ENCODE measurements around the gene JMJD1C.
A peak's percentile ranks its signal among the peaks of the same experiment; 100 is the strongest.
"Not testable (repeated sequence)": the region's sequence is repeated elsewhere in the genome, so short reads cannot be mapped to it uniquely, and the experiment has no call there.

Gene JMJD1C

DNA sequence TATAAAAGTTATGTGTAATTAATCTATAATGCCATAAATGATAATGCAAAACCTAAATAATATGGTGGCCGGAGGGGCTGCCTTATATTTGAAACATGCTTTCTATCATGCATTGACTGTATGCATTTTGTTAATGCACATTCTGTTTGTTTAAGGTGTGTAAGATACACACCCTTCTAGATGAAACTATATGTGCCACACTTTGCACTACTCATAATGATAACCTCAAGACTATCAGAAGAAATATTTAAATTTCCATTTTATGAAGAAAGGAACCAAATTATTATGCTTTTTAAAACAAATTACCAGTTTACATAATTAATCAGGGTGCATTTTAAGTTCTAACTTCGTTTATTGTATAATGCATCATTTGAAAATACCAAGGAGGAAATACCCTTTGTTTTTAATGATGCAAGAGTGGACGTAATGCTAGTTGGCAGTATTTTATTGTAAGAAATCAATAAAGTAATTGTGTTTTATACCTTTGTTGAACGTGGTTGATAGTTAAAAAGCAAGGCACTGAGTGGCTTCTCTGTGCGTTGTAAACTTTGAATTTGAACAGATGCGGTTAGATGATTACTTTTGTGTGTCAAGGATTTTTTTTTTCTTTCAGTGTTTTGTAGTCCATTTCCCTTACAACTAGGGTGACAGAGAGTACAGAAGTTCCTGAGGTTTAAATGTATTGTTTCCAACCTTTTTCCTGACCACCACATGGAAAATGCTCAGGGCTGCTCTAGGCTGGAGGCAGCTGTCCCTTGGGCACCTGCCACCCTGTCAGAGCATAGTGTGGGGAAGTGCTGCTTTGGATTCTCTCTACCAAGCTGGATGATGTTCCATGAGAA is 311.0 kb downstream of the JMJD1C start:
- peak overlapping the region; percentile 27 for H3K27ac ChIP-seq (ENCODE audit: low read length)
- no peaks in the 10 kb centered on the region for H3K27me3 ChIP-seq (ENCODE audit: low read depth, low read length)
- H3K4me3 ChIP-seq (ENCODE audit: low read depth in 1 of 2, low read length in 2 of 2): no peak overlapping the region
- H3K9me3 ChIP-seq (ENCODE audit: control insufficient read depth in 1 of 2, low read length in 2 of 2): no peaks in the 10 kb centered on the region
- peaks cover 0 to 7% of the 10 kb centered on the region in 2 donors for H3K4me1 ChIP-seq (ENCODE audit: control insufficient read depth in 1 of 2, insufficient read depth in 2 of 2, low read length in 2 of 2)
- H3K36me3 ChIP-seq (ENCODE audit: control insufficient read depth in 1 of 2, insufficient read depth in 2 of 2, low read length in 2 of 2): peaks cover 11 to 12% of the 10 kb centered on the region in 2 donors

DNA sequence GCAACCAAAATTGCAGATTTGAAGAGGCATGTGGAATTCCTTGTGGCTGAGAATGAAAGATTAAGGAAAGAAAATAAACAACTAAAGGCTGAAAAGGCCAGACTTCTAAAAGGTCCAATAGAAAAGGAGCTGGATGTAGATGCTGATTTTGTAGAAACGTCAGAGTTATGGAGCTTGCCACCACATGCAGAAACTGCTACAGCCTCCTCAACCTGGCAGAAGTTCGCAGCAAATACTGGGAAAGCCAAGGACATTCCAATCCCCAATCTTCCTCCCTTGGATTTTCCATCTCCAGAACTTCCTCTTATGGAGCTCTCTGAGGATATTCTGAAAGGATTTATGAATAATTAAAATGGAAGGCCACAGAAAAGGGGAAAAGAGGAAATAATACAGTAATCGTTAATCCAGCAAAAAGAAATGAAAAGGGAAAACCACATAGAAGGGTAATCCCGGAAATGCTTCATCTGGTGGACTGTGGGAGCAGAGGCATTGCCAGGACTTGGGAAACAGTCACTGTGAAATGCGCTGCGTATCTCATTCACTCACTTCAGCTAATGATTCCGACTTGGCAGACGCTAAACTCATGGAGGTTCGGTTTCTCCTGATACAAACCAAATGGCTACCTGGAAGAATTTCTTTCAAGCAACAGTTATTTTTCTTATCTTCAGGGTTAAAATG is 311.8 kb downstream of the JMJD1C start:
- peaks cover 11 to 12% of the 10 kb centered on the region in 2 donors for H3K36me3 ChIP-seq (ENCODE audit: control insufficient read depth in 1 of 2, insufficient read depth in 2 of 2, low read length in 2 of 2)
- not testable (repeated sequence) for H3K9me3 ChIP-seq (ENCODE audit: control insufficient read depth in 1 of 2, low read length in 2 of 2); H3K27me3 ChIP-seq (ENCODE audit: low read depth, low read length); H3K4me1 ChIP-seq (ENCODE audit: control insufficient read depth in 1 of 2, insufficient read depth in 2 of 2, low read length in 2 of 2); H3K4me3 ChIP-seq (ENCODE audit: low read depth in 1 of 2, low read length in 2 of 2); H3K27ac ChIP-seq (ENCODE audit: low read length)

DNA sequence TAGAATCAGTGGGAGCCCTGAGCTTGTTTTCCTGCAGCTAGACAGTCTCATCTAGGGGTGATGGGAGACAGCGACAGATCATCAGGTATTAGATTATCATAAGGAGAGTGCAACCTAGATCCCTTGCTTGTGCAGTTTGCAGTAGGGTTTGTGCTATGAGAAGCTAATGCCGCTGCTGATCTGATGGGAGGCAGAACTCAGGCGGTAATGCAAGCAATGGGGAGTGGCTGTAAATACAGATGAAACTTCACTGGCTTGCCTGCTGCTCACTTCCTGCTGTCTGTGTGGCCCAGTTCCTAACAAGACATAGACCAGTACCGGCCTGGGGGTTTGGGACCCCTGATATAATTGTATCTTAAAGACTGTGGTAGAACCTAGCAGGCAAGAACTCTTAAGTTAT is 315.0 kb downstream of the JMJD1C start:
- H3K36me3 ChIP-seq (ENCODE audit: control insufficient read depth in 1 of 2, insufficient read depth in 2 of 2, low read length in 2 of 2): peaks cover 11 to 12% of the 10 kb centered on the region in 2 donors

DNA sequence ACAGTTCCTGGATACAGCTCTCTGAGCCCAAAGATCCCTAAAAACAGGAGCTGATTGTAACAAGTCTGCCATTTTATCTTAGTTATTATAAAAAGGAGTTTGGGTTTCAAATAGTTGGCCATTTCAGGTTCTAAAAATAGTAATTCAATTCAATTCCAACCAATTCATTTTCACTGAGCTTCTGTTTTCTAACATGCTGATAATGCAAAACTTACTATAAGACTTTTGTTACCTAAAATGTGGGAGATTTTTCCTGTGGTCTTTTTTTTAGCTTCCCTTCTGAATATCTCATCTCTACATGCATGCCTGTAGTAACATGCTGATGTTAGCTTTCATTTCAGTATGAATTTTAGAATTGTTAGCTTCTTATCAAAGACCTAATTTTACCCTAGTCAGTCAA is 319.3 kb downstream of the JMJD1C start:
- Histone ChIP-seq H3K27me3 (ENCODE audit: low read depth, low read length) (no peaks in the 10 kb centered on the region), H3K4me3 (ENCODE audit: low read depth in 1 of 2, low read length in 2 of 2) (no peak overlapping the region), H3K9me3 (ENCODE audit: control insufficient read depth in 1 of 2, low read length in 2 of 2) (no peaks in the 10 kb centered on the region), H3K27ac (ENCODE audit: low read length) (no peak overlapping the region), H3K36me3 (ENCODE audit: control insufficient read depth in 1 of 2, insufficient read depth in 2 of 2, low read length in 2 of 2) (no peaks in the 10 kb centered on the region), H3K4me1 (ENCODE audit: control insufficient read depth in 1 of 2, insufficient read depth in 2 of 2, low read length in 2 of 2) (peaks cover 4 to 11% of the 10 kb centered on the region in 2 donors)

More for the DNA sequence above, 315.0 kb downstream of the JMJD1C start:
- Histone ChIP-seq H3K4me3 (ENCODE audit: low read depth in 1 of 2, low read length in 2 of 2) (no peak overlapping the region), H3K9me3 (ENCODE audit: control insufficient read depth in 1 of 2, low read length in 2 of 2) (no peaks in the 10 kb centered on the region), H3K27ac (ENCODE audit: low read length) (no peak overlapping the region), H3K27me3 (ENCODE audit: low read depth, low read length) (no peaks in the 10 kb centered on the region), H3K4me1 (ENCODE audit: control insufficient read depth in 1 of 2, insufficient read depth in 2 of 2, low read length in 2 of 2) (peaks cover 3 to 9% of the 10 kb centered on the region in 2 donors)

DNA sequence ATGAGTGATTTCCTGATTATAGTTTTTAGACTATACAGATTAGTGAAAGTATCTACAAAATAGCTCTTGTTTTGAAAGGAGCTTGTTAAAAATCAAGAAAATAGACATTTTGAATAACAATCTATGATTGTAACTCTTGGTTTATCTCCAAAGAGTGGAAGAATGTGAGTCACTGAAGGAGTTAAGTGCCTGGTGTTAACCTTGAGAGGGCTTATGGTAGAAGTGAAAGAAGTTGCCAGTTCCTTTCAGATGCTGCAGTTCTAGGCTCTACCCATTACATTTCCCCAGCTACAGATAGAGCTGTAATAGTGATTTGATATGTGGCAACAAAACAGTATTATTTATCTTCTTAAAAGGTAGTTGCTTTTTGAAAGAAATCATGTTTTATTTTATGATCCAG is 320.0 kb downstream of the JMJD1C start:
- Histone ChIP-seq H3K36me3 (ENCODE audit: control insufficient read depth in 1 of 2, insufficient read depth in 2 of 2, low read length in 2 of 2) (no peaks in the 10 kb centered on the region), H3K27ac (ENCODE audit: low read length) (no peak overlapping the region)

DNA sequence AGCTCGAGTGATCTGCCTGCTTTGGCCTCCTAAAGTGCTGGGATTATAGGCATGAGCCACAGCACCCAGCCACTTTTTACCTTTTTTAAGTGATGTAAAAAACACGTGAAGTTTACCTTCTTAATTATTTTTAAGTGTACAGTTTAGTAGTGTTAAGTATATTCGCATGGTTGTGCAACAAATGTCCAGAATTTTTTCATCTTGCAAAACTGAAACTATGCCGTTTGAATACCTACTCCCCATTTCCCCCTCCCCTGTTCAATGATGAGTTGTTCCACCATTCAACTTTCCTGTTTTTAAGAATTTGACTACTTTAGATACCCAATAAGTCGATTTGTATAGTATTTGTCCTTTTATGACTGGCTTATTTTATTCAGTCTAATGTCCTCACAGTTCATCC is 321.8 kb downstream of the JMJD1C start:
- no peak overlapping the region for H3K27ac ChIP-seq (ENCODE audit: low read length)
- no peaks in the 10 kb centered on the region for H3K9me3 ChIP-seq (ENCODE audit: control insufficient read depth in 1 of 2, low read length in 2 of 2)
- H3K4me1 ChIP-seq (ENCODE audit: control insufficient read depth in 1 of 2, insufficient read depth in 2 of 2, low read length in 2 of 2): peaks cover 4 to 11% of the 10 kb centered on the region in 2 donors
- peaks cover 4% of the 10 kb centered on the region in 2 donors for H3K36me3 ChIP-seq (ENCODE audit: control insufficient read depth in 1 of 2, insufficient read depth in 2 of 2, low read length in 2 of 2)
- H3K27me3 ChIP-seq (ENCODE audit: low read depth, low read length): no peaks in the 10 kb centered on the region
- H3K4me3 ChIP-seq (ENCODE audit: low read depth in 1 of 2, low read length in 2 of 2): no peak overlapping the region

More for the DNA sequence above, 320.0 kb downstream of the JMJD1C start:
- Histone ChIP-seq H3K9me3 (ENCODE audit: control insufficient read depth in 1 of 2, low read length in 2 of 2) (no peaks in the 10 kb centered on the region), H3K4me3 (ENCODE audit: low read depth in 1 of 2, low read length in 2 of 2) (no peak overlapping the region), H3K27me3 (ENCODE audit: low read depth, low read length) (no peaks in the 10 kb centered on the region), H3K4me1 (ENCODE audit: control insufficient read depth in 1 of 2, insufficient read depth in 2 of 2, low read length in 2 of 2) (peaks cover 4 to 11% of the 10 kb centered on the region in 2 donors)

DNA sequence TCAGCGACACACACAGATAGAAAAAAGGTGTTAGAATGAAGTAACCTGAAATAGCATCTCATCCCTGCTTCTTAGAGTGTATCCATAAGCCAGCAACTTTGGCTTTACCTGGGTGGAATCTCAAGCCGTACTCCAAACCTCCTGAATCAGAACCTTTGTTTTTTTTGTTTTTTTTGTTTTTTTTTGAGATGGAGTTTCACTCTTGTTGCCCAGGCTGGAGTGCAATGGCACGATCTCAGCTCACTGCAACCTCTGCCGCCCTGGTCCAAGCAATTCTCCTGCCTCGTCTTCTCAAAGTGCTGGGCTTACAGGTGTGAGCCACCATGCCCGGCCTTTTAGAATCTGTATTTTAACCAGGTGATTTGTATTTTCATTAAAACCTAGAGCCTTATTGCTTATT is 323.6 kb downstream of the JMJD1C start:
- H3K4me3 ChIP-seq (ENCODE audit: low read depth in 1 of 2, low read length in 2 of 2): no peak overlapping the region
- H3K4me1 ChIP-seq (ENCODE audit: control insufficient read depth in 1 of 2, insufficient read depth in 2 of 2, low read length in 2 of 2): peaks cover 4 to 11% of the 10 kb centered on the region in 2 donors
- no peaks in the 10 kb centered on the region for H3K9me3 ChIP-seq (ENCODE audit: control insufficient read depth in 1 of 2, low read length in 2 of 2)
- H3K27ac ChIP-seq (ENCODE audit: low read length): no peak overlapping the region
- H3K36me3 ChIP-seq (ENCODE audit: control insufficient read depth in 1 of 2, insufficient read depth in 2 of 2, low read length in 2 of 2): peaks cover 4% of the 10 kb centered on the region in 2 donors
- no peaks in the 10 kb centered on the region for H3K27me3 ChIP-seq (ENCODE audit: low read depth, low read length)

DNA sequence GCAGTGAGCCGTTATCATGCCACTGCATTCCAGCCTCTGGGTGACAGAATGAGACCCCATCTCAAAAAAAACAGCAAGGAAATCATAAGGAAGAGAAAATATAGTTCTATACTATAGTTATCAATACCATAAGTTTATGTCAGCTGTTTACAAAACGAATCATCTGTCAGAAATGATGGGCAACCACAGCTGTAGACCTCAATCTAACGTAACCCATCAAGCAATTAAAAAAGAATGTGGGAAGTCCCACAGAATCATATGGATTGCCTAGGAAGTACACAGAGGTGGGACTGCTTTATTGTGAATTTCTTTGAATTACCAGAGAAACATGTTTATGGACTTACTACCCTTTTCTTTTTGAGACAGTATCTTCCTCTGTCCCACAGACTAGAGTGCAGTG is 325.7 kb downstream of the JMJD1C start:
- Histone ChIP-seq H3K36me3 (ENCODE audit: control insufficient read depth in 1 of 2, insufficient read depth in 2 of 2, low read length in 2 of 2) (peaks cover 4% of the 10 kb centered on the region in 2 donors), H3K4me1 (ENCODE audit: control insufficient read depth in 1 of 2, insufficient read depth in 2 of 2, low read length in 2 of 2) (peaks cover 0 to 3% of the 10 kb centered on the region in 2 donors), H3K9me3 (ENCODE audit: control insufficient read depth in 1 of 2, low read length in 2 of 2) (no peaks in the 10 kb centered on the region), H3K27ac (ENCODE audit: low read length) (no peak overlapping the region), H3K27me3 (ENCODE audit: low read depth, low read length) (no peaks in the 10 kb centered on the region), H3K4me3 (ENCODE audit: low read depth in 1 of 2, low read length in 2 of 2) (no peak overlapping the region)

DNA sequence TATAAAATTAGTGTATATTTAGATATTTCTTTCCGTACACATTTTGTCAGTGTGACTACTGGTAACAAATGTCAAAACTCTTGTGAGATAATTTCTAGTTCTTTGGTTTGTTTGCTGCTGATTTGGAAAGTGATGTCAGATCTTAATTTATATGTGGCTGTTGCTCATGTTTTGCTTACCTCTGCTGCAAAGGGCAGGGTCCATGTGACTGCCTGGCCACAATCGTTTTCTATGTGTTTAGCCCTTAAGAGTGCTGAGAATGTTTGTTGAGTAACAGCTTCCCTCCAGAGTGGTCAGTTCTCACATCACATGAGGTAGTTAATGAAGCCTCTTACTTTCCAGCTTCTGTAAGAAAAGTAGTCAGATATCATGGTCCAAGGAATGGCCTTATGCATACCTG is 328.5 kb downstream of the JMJD1C start:
- Histone ChIP-seq H3K27me3 (ENCODE audit: low read depth, low read length) (no peaks in the 10 kb centered on the region), H3K9me3 (ENCODE audit: control insufficient read depth in 1 of 2, low read length in 2 of 2) (no peaks in the 10 kb centered on the region), H3K4me1 (ENCODE audit: control insufficient read depth in 1 of 2, insufficient read depth in 2 of 2, low read length in 2 of 2) (peaks cover 0 to 18% of the 10 kb centered on the region in 2 donors), H3K36me3 (ENCODE audit: control insufficient read depth in 1 of 2, insufficient read depth in 2 of 2, low read length in 2 of 2) (peaks cover 4% of the 10 kb centered on the region in 2 donors), H3K27ac (ENCODE audit: low read length) (no peak overlapping the region), H3K4me3 (ENCODE audit: low read depth in 1 of 2, low read length in 2 of 2) (no peak overlapping the region)

DNA sequence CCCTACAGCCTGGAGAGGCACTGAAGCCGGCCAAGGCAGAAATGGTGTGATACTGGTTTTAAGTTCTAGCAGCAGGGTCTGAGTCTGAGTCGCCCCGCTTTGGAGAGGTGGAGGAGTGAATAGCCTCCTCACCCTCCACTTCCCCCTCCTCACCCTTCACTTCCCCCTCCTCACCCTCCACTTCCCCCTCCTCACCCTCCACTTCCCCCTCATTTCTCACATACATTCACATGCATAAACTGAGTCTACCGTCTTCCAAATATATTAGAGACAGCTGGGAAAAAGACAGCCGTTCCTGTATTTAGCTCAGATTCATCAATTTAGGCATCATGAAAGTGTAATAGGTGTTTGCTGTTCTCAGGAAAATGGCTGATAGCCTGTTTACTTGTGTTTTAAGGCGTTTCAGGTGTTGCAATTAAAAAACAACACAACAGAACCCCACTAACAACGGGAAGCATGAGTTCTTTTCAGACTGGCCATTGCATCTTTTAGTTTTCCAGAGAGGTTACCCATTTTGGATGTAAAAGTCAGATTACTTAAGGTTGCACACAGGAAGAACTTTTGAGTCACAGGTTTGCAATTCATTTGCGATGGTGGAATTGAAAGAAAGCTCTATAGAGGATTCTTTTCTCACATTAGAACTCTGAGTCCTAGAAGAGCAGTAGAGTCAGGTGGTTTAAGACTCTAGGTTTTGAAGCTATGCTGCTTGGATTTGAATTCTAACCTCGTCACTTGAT is 331.8 kb downstream of the JMJD1C start:
- Histone ChIP-seq H3K9me3 (ENCODE audit: control insufficient read depth in 1 of 2, low read length in 2 of 2) (no peaks in the 10 kb centered on the region), H3K27me3 (ENCODE audit: low read depth, low read length) (no peaks in the 10 kb centered on the region), H3K36me3 (ENCODE audit: control insufficient read depth in 1 of 2, insufficient read depth in 2 of 2, low read length in 2 of 2) (no peaks in the 10 kb centered on the region), H3K4me3 (ENCODE audit: low read depth in 1 of 2, low read length in 2 of 2) (peak overlapping the region; percentile 69 to 95), H3K27ac (ENCODE audit: low read length) (peak overlapping the region; percentile 66), H3K4me1 (ENCODE audit: control insufficient read depth in 1 of 2, insufficient read depth in 2 of 2, low read length in 2 of 2) (peaks cover 0 to 18% of the 10 kb centered on the region in 2 donors)

All from muscle layer of duodenum (tissue), 2 donors.